ENCODE data around the gene ARPC4.

Gene ARPC4

GRCh38 chr3:9792405-9793160 is at the start of gene ARPC4, which contains the start of gene TADA3:
ARPC4 (plus strand) TSS chr3:9793082; CDS start chr3:9793122, 40 bp downstream.
TADA3 (minus strand) TSS chr3:9792473; CDS start chr3:9791466, 1,007 bp downstream.
- DNase-seq = peak; percentile 73

DNA sequence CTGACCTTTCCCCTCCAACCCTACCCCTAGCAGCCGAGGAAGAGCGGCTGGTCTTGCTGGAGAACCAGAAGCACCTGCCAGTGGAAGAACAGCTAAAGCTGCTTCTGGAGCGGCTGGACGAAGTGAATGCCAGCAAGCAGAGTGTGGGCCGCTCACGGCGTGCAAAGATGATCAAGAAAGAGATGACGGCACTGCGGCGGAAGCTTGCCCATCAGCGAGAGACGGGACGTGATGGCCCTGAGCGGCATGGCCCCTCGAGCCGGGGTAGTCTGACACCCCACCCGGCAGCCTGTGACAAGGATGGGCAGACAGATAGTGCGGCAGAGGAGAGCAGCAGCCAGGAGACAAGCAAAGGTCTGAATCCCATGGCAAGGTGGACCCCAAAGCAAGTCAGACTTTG is 49.3 kb upstream of the ARPC4 start:
- DNase-seq = no peak

DNA sequence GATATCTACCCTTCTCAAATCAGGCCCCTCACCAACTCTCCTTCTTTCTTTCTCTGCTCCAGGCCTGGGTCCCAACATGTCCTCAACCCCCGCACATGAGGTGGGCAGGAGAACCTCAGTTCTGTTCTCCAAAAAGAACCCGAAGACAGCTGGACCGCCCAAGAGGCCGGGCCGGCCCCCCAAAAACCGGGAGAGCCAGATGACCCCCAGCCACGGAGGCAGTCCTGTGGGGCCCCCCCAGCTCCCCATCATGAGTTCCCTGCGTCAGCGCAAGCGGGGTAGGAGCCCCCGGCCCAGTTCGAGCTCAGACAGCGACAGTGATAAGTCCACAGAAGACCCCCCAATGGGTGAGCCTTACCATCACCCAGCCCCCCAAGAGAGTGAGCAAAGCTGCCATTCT is 48.7 kb upstream of the ARPC4 start:
- no peak for DNase-seq

- no peak for DNase-seq
Measured at GRCh38 chr3:9745521-9745920, 47.4 kb upstream of the ARPC4 start.

- DNase-seq = no peak
Measured at GRCh38 chr3:9746330-9746729, 46.6 kb upstream of the ARPC4 start.

DNA sequence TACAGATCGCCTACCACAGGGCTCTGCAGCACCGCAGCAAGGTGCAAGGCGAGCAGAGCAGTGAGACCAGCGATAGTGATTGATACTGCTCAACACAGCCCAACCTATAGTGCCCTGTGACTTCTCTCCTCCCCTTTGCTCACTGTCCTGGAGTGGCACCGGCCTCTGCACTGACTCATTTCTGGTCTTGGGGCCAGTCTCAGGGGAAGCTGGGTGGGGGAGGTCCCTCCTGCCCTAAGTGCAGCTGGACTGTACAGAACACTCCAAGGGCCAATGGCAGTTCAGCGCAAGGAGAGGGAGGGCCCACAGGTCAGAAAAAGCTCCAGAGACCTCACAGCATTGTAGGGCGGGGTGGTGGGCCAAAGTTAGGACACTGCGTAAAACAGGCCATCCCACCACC is 45.6 kb upstream of the ARPC4 start:
- no peak for DNase-seq

DNA sequence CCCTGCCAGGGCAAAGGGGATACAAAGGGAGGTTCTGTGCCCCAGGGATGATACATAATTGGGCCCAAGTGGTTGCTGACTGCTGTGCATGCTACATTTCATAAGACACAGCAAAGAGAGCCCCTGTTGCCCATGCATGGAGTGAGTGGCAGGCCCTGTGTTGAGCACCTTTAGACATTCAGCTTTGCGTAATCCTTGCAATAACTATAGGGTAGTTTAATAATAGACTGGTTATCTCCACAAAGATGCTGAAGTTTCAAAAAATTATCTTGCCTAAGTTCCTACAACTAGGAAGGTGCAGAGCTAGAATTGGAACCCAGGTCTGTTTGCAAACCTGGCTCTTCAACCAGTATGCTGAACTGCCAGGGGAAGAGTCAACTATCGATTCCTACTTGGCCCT is 44.9 kb upstream of the ARPC4 start:
- no peak for DNase-seq

DNA sequence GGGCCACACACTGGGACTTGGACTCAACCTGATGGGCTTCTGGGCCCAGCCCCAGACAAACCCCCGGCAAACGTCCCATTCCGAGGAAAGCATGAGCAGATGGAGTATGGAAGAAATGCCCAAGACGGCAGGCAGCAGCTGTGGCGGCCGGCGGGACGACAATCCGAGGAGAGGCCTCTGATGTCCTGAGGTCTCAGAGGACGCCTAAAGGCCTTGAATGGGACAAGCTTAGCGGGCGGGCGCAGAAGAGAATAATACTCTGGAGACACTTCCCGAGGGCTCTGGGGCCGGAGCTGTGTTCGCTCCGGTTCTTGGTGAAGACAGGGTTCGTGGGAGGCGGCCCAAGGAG is 43.6 kb upstream of the ARPC4 start:
- no peak for DNase-seq

GRCh38 chr3:9749645-9750555 is 43.0 kb upstream of the ARPC4 start, which contains the start of gene OGG1:
OGG1 (plus strand) TSS chr3:9749952; CDS start chr3:9750287, 335 bp downstream.
- DNase-seq = peak; percentile 80

GRCh38 chr3:9750556-9751411 is 42.1 kb upstream of the ARPC4 start:
- DNase-seq = no peak

GRCh38 chr3:9754678-9755077 is 38.2 kb upstream of the ARPC4 start:
- DNase-seq = no peak

GRCh38 chr3:9757427-9757826 is 35.5 kb upstream of the ARPC4 start:
- DNase-seq = no peak

DNA sequence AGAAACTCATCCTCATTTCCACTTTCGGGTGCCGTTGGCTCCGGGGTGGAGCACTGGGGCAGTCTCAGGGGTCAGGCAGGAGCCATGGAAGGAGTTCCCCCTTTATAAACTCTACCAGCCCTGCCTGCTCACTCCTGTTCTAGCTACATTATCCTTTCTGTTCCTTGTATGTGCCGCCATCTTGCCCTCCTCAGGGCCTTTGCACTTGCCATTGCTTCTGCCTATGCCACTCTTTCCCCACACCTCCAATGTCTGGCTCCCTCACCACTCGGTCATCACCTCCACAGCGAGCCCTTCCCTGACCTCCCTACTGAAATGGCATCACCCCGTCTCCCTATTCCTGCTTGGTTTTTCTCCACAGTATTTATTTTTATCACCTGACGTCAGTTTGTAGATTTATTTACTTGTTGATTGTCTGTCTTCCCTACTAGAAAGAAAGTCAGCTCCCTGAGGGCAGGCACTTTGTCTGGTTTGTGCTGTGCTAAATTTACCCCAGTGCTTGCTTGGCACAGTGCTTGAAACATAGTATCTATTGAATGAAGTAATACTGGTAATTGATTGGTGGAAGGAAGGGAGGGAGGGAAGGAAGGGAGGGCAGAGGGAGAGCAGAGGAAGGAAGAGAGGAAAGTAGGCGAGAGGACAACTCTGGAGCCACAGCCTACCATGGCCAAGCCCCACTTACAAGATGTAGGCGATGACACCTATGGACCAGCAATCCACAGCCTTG is 31.9 kb upstream of the ARPC4 start:
- DNase-seq = no peak

- DNase-seq = no peak
Measured at GRCh38 chr3:9761919-9762318, 31.0 kb upstream of the ARPC4 start.

GRCh38 chr3:9762871-9763270 is 30.0 kb upstream of the ARPC4 start:
- DNase-seq = no peak

DNA sequence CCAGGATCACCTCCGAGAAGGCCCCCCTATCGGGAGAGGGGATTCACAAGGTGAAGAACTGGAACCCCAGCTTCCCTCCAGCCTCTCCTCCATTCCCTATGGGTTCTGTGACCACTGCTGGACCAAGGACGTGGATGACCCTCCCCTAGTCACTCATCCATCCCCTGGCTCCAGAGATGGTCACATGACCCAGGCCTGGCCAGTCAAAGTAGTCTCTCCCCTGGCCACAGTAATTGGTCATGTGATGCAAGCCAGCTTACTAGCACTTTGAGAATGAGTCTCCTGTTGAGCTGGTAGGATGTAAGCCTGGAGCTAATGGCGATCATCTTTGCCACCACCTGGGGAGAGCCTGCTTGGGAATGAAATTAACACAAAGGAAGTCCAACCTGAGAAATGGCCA is 27.0 kb upstream of the ARPC4 start:
- no peak for DNase-seq

DNA sequence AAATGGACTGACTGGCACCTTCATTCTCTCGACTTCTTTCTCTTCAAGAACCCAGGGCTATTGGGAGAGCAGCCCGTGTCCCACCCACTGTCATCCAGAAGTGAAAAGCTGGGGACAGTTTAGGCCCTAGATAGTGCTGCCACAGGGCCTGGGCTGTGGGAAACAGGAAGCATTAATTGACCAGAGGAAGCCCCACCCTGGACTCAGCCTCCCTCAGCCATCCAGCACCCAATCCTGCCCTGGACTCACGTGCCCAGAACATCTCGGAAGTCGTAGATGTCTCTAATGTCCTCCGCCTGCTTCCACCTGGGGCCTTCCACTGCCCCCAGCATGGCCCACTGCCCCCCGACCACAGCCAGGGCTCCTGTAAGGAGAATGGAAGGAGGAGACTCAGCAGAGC is 25.5 kb upstream of the ARPC4 start:
- no peak for DNase-seq

GRCh38 chr3:9768141-9768775 is 24.6 kb upstream of the ARPC4 start:
- no peak for DNase-seq

GRCh38 chr3:9769012-9769411 is 23.9 kb upstream of the ARPC4 start:
- no peak for DNase-seq

GRCh38 chr3:9769426-9770275 is 23.2 kb upstream of the ARPC4 start, which contains the start of gene CAMK1:
CAMK1 (minus strand) TSS chr3:9769947; CDS start chr3:9767749, 2,198 bp downstream.
- no peak for DNase-seq
